Measurements from ENCODE around the gene CASZ1. TPM values are rescaled to one million over a fixed set of nuclear protein-coding genes. Genes with fewer than 3 reads are reported as not detected.

Gene CASZ1
- total RNA-seq, 1 donor from 2014 or later = 18.3 TPM

- Mint-ChIP-seq H3K9me3 (ENCODE audit: unreplicated experiment) (peaks cover 6% of the 10 kb centered on the region), H3K36me3 (ENCODE audit: unreplicated experiment) (no peaks in the 10 kb centered on the region), H3K4me3 (ENCODE audit: unreplicated experiment) (no peak overlapping the region), H3K27ac (ENCODE audit: unreplicated experiment) (no peak overlapping the region), H3K4me1 (ENCODE audit: low read depth, unreplicated experiment) (peaks cover 49% of the 10 kb centered on the region), H3K27me3 (ENCODE audit: unreplicated experiment) (peaks cover 16% of the 10 kb centered on the region)
- no peak for DNase-seq
- no peak for TF ChIP-seq CTCF (IDR thresholded peaks at IDR 0.05; ENCODE audit: partially characterized antibody, unreplicated experiment)
Measured at GRCh38 chr1:10686404-10687040, 109.9 kb downstream of the CASZ1 start.

GRCh38 chr1:10685808-10686403 lies 110.5 kb downstream of the CASZ1 start:
- H3K4me1 Mint-ChIP-seq (ENCODE audit: low read depth, unreplicated experiment) = peaks cover 53% of the 10 kb centered on the region
- H3K4me3 Mint-ChIP-seq (ENCODE audit: unreplicated experiment) = no peak overlapping the region
- no peaks in the 10 kb centered on the region for H3K36me3 Mint-ChIP-seq (ENCODE audit: unreplicated experiment)
- peaks cover 18% of the 10 kb centered on the region for H3K27me3 Mint-ChIP-seq (ENCODE audit: unreplicated experiment)
- no peak for DNase-seq
- TF ChIP-seq CTCF (IDR thresholded peaks at IDR 0.05; ENCODE audit: partially characterized antibody, unreplicated experiment) = no peak
- H3K9me3 Mint-ChIP-seq (ENCODE audit: unreplicated experiment) = peaks cover 6% of the 10 kb centered on the region
- H3K27ac Mint-ChIP-seq (ENCODE audit: unreplicated experiment) = no peak overlapping the region

- Mint-ChIP-seq H3K27me3 (ENCODE audit: unreplicated experiment) (peaks cover 15% of the 10 kb centered on the region), H3K4me3 (ENCODE audit: unreplicated experiment) (no peak overlapping the region), H3K27ac (ENCODE audit: unreplicated experiment) (no peak overlapping the region), H3K4me1 (ENCODE audit: low read depth, unreplicated experiment) (peaks cover 50% of the 10 kb centered on the region), H3K36me3 (ENCODE audit: unreplicated experiment) (no peaks in the 10 kb centered on the region), H3K9me3 (ENCODE audit: unreplicated experiment) (peaks cover 6% of the 10 kb centered on the region)
- TF ChIP-seq CTCF (IDR thresholded peaks at IDR 0.05; ENCODE audit: partially characterized antibody, unreplicated experiment) = no peak
- DNase-seq = no peak
Measured at GRCh38 chr1:10685196-10685807, 111.1 kb downstream of the CASZ1 start.

- peaks cover 3% of the 10 kb centered on the region for H3K9me3 Mint-ChIP-seq (ENCODE audit: unreplicated experiment)
- H3K4me3 Mint-ChIP-seq (ENCODE audit: unreplicated experiment) = no peak overlapping the region
- H3K27me3 Mint-ChIP-seq (ENCODE audit: unreplicated experiment) = peaks cover 13% of the 10 kb centered on the region
- H3K27ac Mint-ChIP-seq (ENCODE audit: unreplicated experiment) = no peak overlapping the region
- peaks cover 51% of the 10 kb centered on the region for H3K4me1 Mint-ChIP-seq (ENCODE audit: low read depth, unreplicated experiment)
- no peaks in the 10 kb centered on the region for H3K36me3 Mint-ChIP-seq (ENCODE audit: unreplicated experiment)
- no peak for TF ChIP-seq CTCF (IDR thresholded peaks at IDR 0.05; ENCODE audit: partially characterized antibody, unreplicated experiment)
- DNase-seq = no peak
Measured at GRCh38 chr1:10684221-10684620, 112.2 kb downstream of the CASZ1 start.
